ENCODE results near the gene TTC9C.

Gene TTC9C

DNA sequence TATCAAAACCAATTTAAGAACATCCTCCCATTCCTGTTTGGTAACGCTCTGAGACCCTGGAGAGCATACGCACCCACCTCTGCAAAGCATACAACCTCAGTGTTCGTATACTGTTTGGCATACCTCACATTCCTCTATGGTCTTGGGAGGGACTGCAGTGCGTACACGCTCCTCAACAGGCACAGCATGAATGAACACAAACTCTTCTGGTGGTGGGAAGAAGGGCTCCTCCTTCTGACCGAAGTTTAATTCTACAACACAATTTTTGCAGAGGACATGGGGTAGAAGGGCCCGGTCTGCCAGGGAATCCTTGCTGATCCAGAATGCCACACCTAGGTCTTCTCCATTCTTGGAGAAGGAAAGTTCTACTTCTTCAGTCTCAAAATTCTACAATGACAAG lies 6.3 kb upstream of the TTC9C start:
- TF ChIP-seq GATA3 (IDR thresholded peaks at IDR 0.05; ENCODE audit: low read depth, low read length) = no peak
- TF ChIP-seq GATA2 (IDR thresholded peaks at IDR 0.05; ENCODE audit: low read depth, low read length) = no peak

DNA sequence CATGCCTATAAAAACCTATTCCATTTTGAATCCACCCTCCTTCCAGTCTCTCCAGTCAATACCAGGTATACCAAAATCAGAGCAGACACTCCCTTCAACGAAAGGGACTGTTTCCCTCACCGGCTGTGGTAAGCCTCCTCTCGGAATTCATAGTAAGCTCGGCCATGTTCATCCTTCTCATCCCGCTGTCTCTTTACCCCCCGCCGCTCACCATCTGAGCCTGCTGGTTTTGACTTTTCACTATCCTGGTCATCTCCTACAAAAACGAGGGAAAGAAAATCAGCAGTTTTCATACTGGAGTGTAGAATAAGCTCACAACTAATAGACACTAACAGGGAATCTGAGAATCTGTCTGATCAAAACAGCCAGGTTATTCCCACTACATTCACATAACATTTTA lies 4.1 kb upstream of the TTC9C start:
- TF ChIP-seq GATA2 (IDR thresholded peaks at IDR 0.05; ENCODE audit: low read depth, low read length) = no peak
- TF ChIP-seq GATA3 (IDR thresholded peaks at IDR 0.05; ENCODE audit: low read depth, low read length) = no peak

DNA sequence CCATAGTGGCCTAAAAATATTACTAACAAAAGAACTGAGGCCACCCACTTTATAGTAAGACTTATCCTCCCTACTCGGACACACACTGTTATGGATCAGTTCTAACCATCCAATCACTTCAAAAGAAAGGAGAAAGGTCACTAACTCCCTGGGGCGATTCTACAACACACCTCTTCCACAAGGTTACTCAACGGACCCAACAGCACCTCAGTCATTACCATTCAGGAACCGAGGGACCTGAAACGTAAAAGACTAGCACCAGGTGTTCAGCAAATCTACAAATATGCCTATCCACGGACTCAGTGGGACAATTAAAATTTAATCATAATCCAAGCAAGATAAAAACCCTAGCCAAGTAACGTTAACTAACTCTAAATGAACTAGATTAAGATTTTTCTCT lies 2.6 kb upstream of the TTC9C start:
- TF ChIP-seq GATA2 (IDR thresholded peaks at IDR 0.05; ENCODE audit: low read depth, low read length) (no peak), GATA3 (IDR thresholded peaks at IDR 0.05; ENCODE audit: low read depth, low read length) (no peak)

DNA sequence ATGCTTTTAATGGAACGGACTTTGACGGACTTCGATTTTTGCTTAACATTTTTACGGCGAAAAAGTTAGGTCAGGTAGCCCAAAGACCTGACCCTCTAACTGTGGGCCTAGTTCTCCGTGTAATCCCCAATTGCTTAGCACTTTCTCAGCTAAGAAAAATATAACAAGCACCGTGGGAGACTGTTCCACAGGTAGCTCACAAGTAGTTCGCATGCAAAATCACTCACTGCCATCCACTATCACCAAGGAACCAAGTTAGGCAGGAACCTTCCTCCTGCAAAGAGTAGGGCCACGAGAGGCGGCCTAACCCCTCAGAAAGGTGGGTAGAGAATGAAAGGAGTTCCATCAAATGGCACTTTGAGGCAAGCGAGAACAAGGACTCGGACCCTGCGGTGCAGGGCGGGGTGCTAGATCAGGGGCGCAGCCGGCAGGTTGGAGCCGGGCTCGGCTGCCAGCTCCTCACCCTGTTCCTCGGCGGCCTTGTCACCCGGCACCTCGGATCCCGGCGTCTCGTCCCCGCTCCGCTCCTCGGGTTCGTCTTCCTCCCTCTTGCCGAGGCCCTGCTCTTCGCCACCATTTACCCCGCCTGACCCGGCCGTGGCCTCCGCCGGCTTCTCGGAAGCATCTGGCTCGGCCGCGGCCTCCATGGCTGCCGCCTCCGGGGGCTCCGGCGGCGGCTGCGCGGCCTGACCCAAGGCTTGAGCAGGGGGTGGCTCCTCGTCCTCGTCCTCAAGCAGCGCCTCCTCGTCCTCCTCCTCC lies 2.0 kb upstream of the TTC9C start:
- TF ChIP-seq GATA3 (IDR thresholded peaks at IDR 0.05; ENCODE audit: low read depth, low read length) (no peak), GATA2 (IDR thresholded peaks at IDR 0.05; ENCODE audit: low read depth, low read length) (no peak)

DNA sequence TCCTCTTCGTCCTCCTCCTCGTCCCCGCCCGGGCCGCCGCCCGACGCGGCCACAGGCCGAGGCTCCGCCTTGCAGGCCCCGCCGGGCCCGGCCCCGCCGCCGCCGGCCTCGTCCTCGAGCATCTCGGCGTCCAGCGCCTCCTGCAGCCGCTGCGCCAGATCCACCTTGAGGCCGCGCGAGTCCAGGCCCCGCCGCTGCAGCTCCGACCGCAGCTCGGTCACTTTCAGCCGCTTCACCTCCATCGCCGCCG lies 1.4 kb upstream of the TTC9C start:
- no peak for TF ChIP-seq GATA2 (IDR thresholded peaks at IDR 0.05; ENCODE audit: low read depth, low read length)
- no peak for TF ChIP-seq GATA3 (IDR thresholded peaks at IDR 0.05; ENCODE audit: low read depth, low read length)

DNA sequence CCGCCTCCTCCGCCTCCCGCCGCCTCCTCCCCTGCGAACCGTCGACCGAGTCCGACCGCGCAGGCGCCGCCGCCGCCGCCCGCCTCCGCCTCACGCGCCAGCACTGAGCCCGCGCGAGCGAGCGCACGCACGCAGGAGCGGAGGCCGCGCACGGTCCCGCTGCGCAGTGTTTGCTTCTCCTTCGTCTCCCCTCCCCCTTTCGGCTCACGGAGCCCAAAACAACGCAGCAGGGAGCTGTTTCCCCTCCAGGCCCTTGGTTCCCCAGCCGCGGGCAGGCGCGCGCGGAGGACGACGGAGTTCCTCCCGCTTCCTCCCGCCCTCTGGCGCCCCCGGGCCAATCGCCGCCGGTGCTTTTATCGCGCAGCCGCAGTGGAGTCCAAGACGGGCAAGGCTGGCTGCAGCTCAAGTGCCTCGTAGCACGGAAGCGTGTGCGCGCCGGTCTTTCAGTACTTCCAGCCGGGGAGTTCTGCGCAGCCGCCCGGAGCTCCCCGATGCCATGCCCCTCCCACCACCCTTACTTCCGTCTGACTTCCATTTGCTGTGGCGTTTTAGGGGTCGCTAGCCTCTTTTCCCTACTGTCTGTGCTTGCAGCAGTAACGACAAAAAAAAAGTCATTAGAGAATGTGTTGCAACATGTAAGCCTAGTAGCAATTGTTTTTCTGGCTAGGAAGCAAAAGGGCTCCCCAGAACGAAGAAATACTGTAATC lies 968 bp upstream of the TTC9C start, which contains the start of gene HNRNPUL2:
Gene HNRNPUL2 (minus strand): TSS at position 293 of the 707 bp plus-strand sequence. CDS start 301 bp downstream, outside the sequence.
- TF ChIP-seq GATA2 (IDR thresholded peaks at IDR 0.05; ENCODE audit: low read depth, low read length) (no peak), GATA3 (IDR thresholded peaks at IDR 0.05; ENCODE audit: low read depth, low read length) (no peak)

DNA sequence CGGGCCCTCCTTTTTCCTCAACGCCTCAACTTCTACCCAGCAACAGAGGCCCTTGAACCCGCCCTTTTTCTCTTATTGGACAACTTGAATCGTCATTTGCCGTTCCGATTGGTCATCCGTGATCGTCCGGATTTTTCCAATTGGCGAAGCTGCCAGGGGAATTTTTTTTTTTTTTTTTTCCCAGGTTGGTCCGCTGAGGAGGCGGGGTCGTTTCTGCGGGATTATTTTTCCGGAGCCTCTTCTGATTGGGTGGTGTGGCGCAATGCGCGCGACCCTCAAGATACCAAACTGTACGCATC lies 465 bp upstream of the TTC9C start:
- TF ChIP-seq GATA3 (IDR thresholded peaks at IDR 0.05; ENCODE audit: low read depth, low read length) = no peak
- TF ChIP-seq GATA2 (IDR thresholded peaks at IDR 0.05; ENCODE audit: low read depth, low read length) = no peak

DNA sequence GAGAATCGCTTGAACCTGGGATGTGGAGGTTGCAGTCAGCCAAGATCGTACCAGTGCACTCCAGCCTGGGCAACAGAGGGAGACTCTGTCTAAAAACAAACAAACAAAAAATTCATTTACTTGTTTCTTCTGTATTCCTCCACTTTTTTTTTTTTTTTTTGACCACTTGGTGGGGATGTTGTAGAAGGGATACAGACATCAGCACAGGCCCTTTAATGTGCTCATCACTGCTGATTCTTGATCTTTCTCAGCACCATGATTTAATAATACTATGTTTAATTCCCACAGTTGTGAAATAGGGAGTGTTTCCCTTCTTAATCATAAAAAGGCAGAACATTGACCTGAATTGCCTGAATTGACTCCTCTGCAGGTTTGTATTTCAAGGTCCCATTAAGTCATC lies 4.5 kb downstream of the TTC9C start:
- no peak for TF ChIP-seq GATA2 (IDR thresholded peaks at IDR 0.05; ENCODE audit: low read depth, low read length)
- no peak for TF ChIP-seq GATA3 (IDR thresholded peaks at IDR 0.05; ENCODE audit: low read depth, low read length)

DNA sequence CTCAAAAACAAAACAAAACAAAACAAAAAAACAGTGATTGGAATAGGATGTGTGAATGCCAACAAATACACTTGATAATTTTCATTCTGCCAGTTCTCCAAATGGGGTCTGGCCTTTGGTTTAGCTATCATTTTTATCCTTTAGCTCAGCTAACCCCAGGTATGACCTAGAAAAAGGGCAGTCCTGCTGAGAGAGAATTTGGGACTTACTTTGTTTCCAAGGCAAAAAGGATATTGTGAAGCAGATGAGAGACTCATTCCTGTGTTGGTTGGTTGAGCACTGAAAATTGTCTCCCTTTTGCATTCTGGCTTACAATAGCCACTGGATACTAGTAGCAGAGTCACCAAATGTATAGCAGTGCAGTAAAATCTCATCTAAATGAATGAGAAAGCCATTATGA lies 8.9 kb downstream of the TTC9C start:
- TF ChIP-seq GATA2 (IDR thresholded peaks at IDR 0.05; ENCODE audit: low read depth, low read length) (no peak), GATA3 (IDR thresholded peaks at IDR 0.05; ENCODE audit: low read depth, low read length) (no peak)

DNA sequence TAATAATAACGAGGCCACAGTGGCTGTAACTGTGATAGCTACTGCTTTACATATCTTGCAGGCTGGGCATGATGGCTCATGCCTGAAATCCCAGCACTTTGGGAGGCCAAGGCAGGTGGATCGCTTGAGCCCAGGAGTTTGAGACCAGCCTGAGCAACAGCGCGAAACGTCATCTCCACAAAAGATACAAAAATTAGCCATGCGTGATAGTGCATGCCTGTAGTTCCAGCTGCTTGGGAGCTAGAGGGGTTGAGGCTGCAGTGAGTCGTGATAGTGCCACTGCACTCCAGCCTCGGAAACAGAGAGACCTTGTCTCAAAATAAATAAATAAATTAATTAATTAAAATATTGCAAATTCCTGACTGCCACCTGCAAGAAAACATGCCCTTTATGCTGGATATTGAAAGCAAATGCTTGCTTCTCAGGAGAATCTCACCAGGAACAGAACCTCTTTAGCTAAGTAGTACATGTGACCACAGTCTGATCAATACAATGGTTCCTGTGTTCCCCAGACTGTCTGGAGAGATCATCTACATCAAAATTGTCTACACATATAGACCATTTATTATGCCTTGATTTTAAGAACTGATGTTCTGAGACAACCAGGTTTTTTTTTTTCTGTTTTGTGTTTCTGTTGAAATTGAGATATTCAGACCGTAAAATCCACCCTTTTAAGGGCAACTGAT lies 19.3 kb downstream of the TTC9C start:
- TF ChIP-seq GATA3 (IDR thresholded peaks at IDR 0.05; ENCODE audit: low read depth, low read length) (no peak), GATA2 (IDR thresholded peaks at IDR 0.05; ENCODE audit: low read depth, low read length) (no peak)

DNA sequence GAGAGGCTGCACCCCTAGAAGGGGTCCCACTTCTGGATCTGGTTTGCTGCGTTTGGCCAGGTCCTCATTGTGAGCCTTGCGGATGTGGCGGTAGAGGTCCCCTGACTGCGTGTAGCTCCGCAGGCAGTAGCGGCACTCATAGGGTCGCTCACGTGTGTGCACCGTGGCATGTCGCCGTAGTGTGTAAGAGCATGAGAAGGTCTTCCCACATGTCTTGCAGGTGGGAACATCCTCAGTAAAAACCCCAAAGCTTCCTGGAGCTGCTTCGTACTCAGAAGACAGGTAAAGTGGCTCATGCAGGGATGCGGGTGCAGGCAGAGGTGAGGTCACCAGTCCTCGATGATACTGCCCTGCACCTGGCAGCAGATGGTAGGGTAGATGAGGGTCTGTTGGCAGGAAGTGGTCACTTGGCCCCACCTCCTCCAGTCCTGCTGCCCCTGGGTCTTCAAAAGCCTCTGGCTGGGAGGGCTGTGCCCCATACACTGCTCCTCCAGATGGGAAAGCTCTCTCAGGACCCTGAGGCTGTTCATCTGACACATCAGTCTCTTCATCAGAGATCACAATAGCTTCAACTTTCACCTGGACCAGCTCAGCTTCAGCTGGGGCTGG lies 24.0 kb downstream of the TTC9C start:
- TF ChIP-seq GATA3 (IDR thresholded peaks at IDR 0.05; ENCODE audit: low read depth, low read length) (no peak), GATA2 (IDR thresholded peaks at IDR 0.05; ENCODE audit: low read depth, low read length) (no peak)

DNA sequence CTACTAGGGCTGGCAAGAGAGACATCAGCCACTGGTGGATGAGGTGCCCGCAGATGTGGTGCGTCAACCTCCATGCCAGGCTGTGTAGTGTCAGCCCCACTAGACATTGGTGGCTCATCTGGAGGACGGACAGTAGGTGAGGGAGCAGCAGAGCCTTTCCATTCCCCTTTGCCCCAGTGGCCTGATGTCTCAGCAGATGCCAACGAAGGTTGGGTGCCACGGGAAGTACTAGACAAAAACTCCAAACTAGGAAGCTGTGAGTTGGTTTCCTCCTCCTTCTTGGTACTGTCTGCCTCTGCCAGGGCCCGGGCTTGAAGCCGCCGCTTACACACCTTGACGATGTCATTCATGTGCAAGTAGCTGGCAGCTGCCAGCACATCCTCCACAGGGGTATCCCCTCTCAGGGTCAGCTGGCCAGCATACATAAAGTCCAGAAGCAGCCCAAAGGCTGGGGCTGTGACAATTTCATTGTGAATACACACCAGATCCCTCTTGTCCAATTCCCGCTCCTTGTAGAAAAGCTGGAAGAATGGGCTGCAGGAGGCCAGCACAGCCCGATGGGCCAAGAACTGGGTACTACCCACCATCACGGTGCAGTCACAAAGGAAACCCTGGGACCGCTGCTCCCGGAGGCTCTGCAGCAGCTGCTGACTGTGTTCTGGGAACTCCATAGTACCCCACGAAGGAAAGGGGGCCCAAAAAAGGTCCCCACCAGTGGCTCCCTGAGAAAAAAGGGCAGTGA lies 24.9 kb downstream of the TTC9C start:
- TF ChIP-seq GATA3 (IDR thresholded peaks at IDR 0.05; ENCODE audit: low read depth, low read length) (no peak), GATA2 (IDR thresholded peaks at IDR 0.05; ENCODE audit: low read depth, low read length) (no peak)

DNA sequence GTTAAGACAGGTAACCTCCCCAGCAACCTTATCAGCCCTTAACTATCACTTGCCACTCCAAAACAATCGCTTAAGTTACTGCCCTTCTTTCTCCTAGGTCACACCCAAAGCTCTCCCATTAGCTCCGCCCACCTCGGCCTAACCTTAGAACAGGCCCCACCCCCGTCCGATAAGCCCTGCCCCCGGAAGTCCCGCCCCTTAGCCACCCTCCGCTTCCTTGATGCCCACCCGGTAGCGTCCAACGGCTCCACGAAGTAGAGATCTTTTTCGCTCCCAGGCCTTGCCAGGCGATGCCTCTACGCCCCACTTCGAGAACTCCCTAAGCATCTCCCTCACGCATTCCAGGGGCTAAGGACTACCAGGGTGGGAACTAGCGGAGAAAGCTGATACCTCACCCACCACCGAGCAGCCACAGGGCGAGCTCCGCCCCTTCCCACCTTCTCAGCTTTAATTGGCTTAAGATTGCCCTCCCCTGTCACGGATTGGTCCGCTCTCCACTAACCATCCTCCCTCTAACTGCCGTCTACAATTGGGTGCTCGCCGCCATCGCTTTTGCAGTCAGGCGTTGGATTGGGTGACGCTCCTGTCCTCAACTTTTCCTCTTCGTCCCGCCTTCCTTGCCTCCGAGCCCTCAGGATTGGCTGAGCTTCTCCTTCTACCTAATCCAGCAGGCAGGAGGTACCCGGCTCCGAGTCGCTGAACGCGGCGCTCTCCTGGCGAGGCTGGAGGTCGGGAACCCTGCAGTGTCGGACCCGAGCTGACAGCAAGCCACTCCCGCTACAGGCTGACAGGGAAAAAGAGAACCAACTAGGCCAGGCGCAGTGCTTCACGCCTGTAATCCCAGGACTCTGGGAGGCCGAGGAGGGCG lies 25.7 kb downstream of the TTC9C start, which contains the start of gene ZBTB3:
Gene ZBTB3 (minus strand): TSS at position 425 of the 868 bp plus-strand sequence. CDS start 496 bp downstream, outside the sequence.
- TF ChIP-seq GATA2 (IDR thresholded peaks at IDR 0.05; ENCODE audit: low read depth, low read length) (no peak), GATA3 (IDR thresholded peaks at IDR 0.05; ENCODE audit: low read depth, low read length) (no peak)

Data from SH-SY5Y (cell line).